Measurements from ENCODE around the gene ZNF438. TPM values are rescaled to one million over a fixed set of nuclear protein-coding genes. Genes with fewer than 3 reads are reported as not detected.

ZNF438 gene
- total RNA-seq, 2 donors from 2014 or later, result 2.6 to 3.0 TPM

DNA sequence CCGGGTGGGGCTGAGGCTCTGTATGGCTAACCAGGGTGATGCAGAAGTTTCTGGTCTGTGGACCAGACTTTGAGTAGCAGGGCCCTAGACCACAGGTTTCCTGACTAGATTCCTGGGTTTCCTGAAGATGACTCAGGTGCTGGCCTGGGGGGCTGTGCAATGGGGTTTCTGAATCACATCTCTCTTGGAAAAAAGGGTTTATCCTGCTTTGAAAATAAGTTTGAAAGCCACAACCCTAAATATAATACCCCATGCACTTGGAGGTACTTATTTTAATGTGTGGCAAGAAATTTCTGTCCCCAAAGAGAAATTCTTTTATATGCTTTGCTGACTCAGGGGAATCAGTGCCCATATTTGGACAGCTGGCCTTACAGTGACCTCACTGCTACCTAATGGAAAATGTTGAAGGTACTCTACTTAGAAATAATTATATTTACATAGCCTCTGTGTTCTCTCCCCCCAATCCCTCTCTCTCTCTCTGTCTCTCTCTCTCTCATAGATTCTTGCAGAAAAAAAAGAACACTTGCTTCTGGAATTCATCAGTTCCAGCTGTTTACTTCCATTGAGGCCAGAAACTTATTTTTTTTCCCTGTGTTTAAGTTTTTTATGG is 217.7 kb downstream of the ZNF438 start:
- no peaks in the 10 kb centered on the region for H3K9me3 Mint-ChIP-seq
- Histone ChIP-seq H3K36me3 (ENCODE audit: control insufficient read depth, insufficient read depth, low read length) (no peaks in the 10 kb centered on the region), H3K4me3 (ENCODE audit: low read length) (no peak overlapping the region), H3K27me3 (ENCODE audit: control insufficient read depth, insufficient read depth, low read length, poor library complexity, severe bottlenecking) (peaks cover 31% of the 10 kb centered on the region), H3K9ac (ENCODE audit: extremely low read depth, low read length, poor library complexity, severe bottlenecking) (no peak overlapping the region), H3K4me1 (ENCODE audit: control insufficient read depth, insufficient read depth, low read length) (no peaks in the 10 kb centered on the region), H3K9me3 (ENCODE audit: control insufficient read depth, low read length) (no peaks in the 10 kb centered on the region), H3K27ac (ENCODE audit: low read depth, low read length) (no peak overlapping the region)
- TF ChIP-seq, protein P1, sequence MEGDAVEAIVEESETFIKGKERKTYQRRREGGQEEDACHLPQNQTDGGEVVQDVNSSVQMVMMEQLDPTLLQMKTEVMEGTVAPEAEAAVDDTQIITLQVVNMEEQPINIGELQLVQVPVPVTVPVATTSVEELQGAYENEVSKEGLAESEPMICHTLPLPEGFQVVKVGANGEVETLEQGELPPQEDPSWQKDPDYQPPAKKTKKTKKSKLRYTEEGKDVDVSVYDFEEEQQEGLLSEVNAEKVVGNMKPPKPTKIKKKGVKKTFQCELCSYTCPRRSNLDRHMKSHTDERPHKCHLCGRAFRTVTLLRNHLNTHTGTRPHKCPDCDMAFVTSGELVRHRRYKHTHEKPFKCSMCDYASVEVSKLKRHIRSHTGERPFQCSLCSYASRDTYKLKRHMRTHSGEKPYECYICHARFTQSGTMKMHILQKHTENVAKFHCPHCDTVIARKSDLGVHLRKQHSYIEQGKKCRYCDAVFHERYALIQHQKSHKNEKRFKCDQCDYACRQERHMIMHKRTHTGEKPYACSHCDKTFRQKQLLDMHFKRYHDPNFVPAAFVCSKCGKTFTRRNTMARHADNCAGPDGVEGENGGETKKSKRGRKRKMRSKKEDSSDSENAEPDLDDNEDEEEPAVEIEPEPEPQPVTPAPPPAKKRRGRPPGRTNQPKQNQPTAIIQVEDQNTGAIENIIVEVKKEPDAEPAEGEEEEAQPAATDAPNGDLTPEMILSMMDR (conservative IDR thresholded peaks at IDR 0.05), result no peak
- H3K27me3 Mint-ChIP-seq (ENCODE audit: insufficient read depth), result peaks cover 97% of the 10 kb centered on the region
- peaks cover 11% of the 10 kb centered on the region for H3K4me1 Mint-ChIP-seq
- no peak overlapping the region for H3K27ac Mint-ChIP-seq
- H3K4me3 Mint-ChIP-seq, result no peak overlapping the region
- H3K36me3 Mint-ChIP-seq (ENCODE audit: low read depth), result no peaks in the 10 kb centered on the region
- DNase-seq, result no peak
- WGBS, 2 experiments (ENCODE audit: insufficient coverage in 1 of 2, insufficient read length in 1 of 2), result 95% methylated on average over 1 of the region's 1 CpG; no CpG with 5 or more reads in 1 of the 2 experiments

DNA sequence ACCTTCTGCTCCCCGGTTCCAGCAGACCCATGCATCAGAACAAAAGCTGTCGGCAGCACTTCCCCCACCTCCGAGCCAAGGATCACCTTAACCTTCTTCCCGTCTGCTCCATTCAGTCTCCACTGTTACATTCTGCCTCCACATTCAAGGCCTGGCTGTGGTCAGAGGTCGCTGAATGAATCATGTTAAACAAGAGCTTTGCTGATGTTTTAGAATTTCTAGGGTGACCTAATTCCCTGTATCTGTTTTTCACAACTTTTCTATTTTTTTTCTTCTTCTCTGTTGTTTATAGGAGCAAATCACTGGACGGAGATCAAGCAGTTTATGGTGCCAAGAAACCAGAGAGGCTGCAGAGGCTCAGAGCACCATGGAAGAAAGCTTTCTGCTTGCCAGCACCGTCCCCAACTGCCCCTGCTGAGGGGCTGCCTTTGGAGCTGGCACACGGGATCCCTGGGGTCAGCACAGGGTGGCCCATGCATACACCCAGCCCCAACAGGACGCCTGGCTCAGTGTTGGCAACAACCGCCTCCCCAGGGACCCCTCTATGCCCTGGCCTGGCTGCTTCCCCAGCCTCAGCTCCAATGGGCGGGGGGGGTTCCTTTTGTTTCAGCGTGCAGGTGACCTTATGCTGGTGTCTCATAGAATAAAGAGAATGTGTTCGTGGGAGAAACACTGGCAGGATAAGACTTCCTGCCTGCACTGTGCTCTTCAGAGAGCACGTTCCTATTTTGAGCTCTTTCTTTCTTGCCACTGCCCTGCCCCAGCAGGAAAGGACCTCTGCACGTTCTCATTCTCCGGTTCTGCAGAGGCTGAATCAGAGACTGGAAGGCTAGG is 219.4 kb downstream of the ZNF438 start:
- no peak overlapping the region for H3K27ac Mint-ChIP-seq
- no peak overlapping the region for H3K27ac ChIP-seq (ENCODE audit: low read depth, low read length)
- TF ChIP-seq, protein P1 (conservative IDR thresholded peaks at IDR 0.05), result no peak
- H3K4me1 Mint-ChIP-seq, result peaks cover 11% of the 10 kb centered on the region
- no peaks in the 10 kb centered on the region for H3K36me3 ChIP-seq (ENCODE audit: control insufficient read depth, insufficient read depth, low read length)
- H3K9me3 ChIP-seq (ENCODE audit: control insufficient read depth, low read length), result no peaks in the 10 kb centered on the region
- no peak for DNase-seq
- H3K27me3 Mint-ChIP-seq (ENCODE audit: insufficient read depth), result peaks cover 83% of the 10 kb centered on the region
- no peak overlapping the region for H3K9ac ChIP-seq (ENCODE audit: extremely low read depth, low read length, poor library complexity, severe bottlenecking)
- no peak overlapping the region for H3K4me3 Mint-ChIP-seq
- H3K4me1 ChIP-seq (ENCODE audit: control insufficient read depth, insufficient read depth, low read length), result no peaks in the 10 kb centered on the region
- H3K9me3 Mint-ChIP-seq, result peaks cover 9% of the 10 kb centered on the region
- no peaks in the 10 kb centered on the region for H3K36me3 Mint-ChIP-seq (ENCODE audit: low read depth)
- peaks cover 16% of the 10 kb centered on the region for H3K27me3 ChIP-seq (ENCODE audit: control insufficient read depth, insufficient read depth, low read length, poor library complexity, severe bottlenecking)
- H3K4me3 ChIP-seq (ENCODE audit: low read length), result no peak overlapping the region
- 83 to 84% methylated on average over 9 to 16 of the region's 16 CpGs for WGBS, 2 experiments (ENCODE audit: insufficient coverage in 1 of 2, insufficient read length in 1 of 2)

DNA sequence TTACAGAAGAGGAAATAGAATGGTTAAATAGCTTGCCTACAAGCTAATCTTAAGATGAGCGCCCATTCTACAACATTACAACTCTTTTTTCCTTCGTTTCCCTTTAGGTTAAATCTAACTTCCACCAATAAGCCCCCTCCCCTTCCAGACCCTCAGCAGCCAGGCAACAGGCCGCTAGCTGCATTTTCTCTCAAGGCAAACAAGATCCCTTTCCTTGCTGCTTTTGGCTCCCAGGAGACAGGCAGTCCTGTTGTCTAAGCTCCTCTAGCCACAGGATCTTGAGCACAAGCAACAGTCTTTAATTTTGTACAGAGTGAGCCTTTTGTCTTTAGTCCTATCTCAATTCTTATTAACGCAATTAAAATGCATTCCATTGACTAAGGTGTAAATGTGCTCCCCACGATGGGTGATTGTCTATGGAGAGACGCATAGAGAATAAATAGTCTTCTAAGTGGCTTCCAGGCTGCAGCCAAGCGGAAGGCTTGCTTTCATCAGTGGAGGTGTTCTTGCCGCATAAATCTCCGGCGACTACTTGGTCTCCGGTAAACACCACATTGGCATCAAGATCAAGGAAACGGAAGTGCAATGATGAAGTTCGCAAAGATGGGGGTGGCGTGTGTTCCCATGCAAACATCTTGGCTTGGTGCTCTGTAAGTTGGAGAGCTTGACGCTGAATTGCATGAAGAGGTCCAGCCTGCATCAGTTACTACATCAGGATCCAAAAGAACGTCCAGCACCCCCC is 220.2 kb downstream of the ZNF438 start:
- H3K9ac ChIP-seq (ENCODE audit: extremely low read depth, low read length, poor library complexity, severe bottlenecking), result no peak overlapping the region
- H3K4me1 ChIP-seq (ENCODE audit: control insufficient read depth, insufficient read depth, low read length), result no peaks in the 10 kb centered on the region
- peaks cover 16% of the 10 kb centered on the region for H3K27me3 ChIP-seq (ENCODE audit: control insufficient read depth, insufficient read depth, low read length, poor library complexity, severe bottlenecking)
- Mint-ChIP-seq H3K27me3 (ENCODE audit: insufficient read depth) (peaks cover 79% of the 10 kb centered on the region), H3K4me3 (no peak overlapping the region), H3K27ac (no peak overlapping the region), H3K36me3 (ENCODE audit: low read depth) (no peaks in the 10 kb centered on the region), H3K9me3 (peaks cover 11% of the 10 kb centered on the region), H3K4me1 (peaks cover 11% of the 10 kb centered on the region)
- H3K36me3 ChIP-seq (ENCODE audit: control insufficient read depth, insufficient read depth, low read length), result no peaks in the 10 kb centered on the region
- H3K27ac ChIP-seq (ENCODE audit: low read depth, low read length), result no peak overlapping the region
- TF ChIP-seq, protein P1 (conservative IDR thresholded peaks at IDR 0.05), result no peak
- H3K4me3 ChIP-seq (ENCODE audit: low read length), result no peak overlapping the region
- peak; percentile 55 for DNase-seq
- WGBS, 2 experiments (ENCODE audit: insufficient coverage in 1 of 2, insufficient read length in 1 of 2), result 83 to 89% methylated on average over 14 to 16 of the region's 16 CpGs
- no peaks in the 10 kb centered on the region for H3K9me3 ChIP-seq (ENCODE audit: control insufficient read depth, low read length)
